Activated T-helper 1 cell treated with anti-CD3 and anti-CD28 coated beads, Interleukin-12 subunit alpha, Interleukin-12 subunit beta, Interleukin-2, Interleukin-4 antibody, amounts not matched to agents 30 ng/mL and 10 ng/mL and 1 ng/mL, durations not matched to agents 14 hours and 24 hours and 36 hours (primary cell): Measurements from ENCODE around the gene GAL. TPM values are rescaled to one million over a fixed set of nuclear protein-coding genes. Genes with fewer than 3 reads are reported as not detected.

Experiments used
- DNase-seq: peaks from one replicate; pipeline ENCODE4 v3.0.0; 2021; ENCODE audit warnings: low spot score
- H3K27ac Mint-ChIP-seq: one replicate; pipeline ENCODE4 v1.8.0; 2021; ENCODE audit warnings: mild to moderate bottlenecking, mixed read lengths
- H3K27me3 Mint-ChIP-seq: one replicate; pipeline ENCODE4 v1.8.0; 2022; ENCODE audit warnings: mild to moderate bottlenecking, moderate library complexity, mixed read lengths; ENCODE audit not compliant: insufficient read depth
- H3K36me3 Mint-ChIP-seq: one replicate; pipeline ENCODE4 v1.8.0; 2021; ENCODE audit warnings: low read depth, mixed read lengths
- H3K4me1 Mint-ChIP-seq: one replicate; pipeline ENCODE4 v1.8.0; 2021; ENCODE audit warnings: low read depth, mixed read lengths
- H3K4me3 Mint-ChIP-seq: one replicate; pipeline ENCODE4 v1.8.0; 2021; ENCODE audit warnings: mild to moderate bottlenecking, moderate library complexity, mixed read lengths
- H3K9me3 Mint-ChIP-seq: one replicate; pipeline ENCODE4 v1.8.0; 2021; ENCODE audit warnings: mixed read lengths
- intact Hi-C: fragments of 100-400 bp; cut with micrococcal nuclease; formaldehyde crosslinking; loops from one replicate; pipeline ENCODE4 v1.15.1; 2024
- total RNA-seq: library from RNA; stranded (reverse); gene quantifications from 2 replicates; pipeline ENCODE4 v1.2.3, GENCODE V29; 2022

The GAL gene
- total RNA-seq, 1 donor from 2014 or later, result 0.65 TPM

- H3K27me3 Mint-ChIP-seq, result peaks cover 2% of the 10 kb centered on the region
- no peak overlapping the region for H3K4me3 Mint-ChIP-seq
- intact Hi-C loops, result no loop called here
- H3K4me1 Mint-ChIP-seq, result no peaks in the 10 kb centered on the region
- no peaks in the 10 kb centered on the region for H3K36me3 Mint-ChIP-seq
- no peak for DNase-seq
- no peaks in the 10 kb centered on the region for H3K9me3 Mint-ChIP-seq
- H3K27ac Mint-ChIP-seq, result no peak overlapping the region
Measured at GRCh38 chr11:68661697-68662603, 22.4 kb upstream of the GAL start.

- H3K4me1 Mint-ChIP-seq, result no peaks in the 10 kb centered on the region
- DNase-seq, result no peak
Measured at GRCh38 chr11:68663482-68664010, 20.8 kb upstream of the GAL start.

GRCh38 chr11:68664141-68664540, 20.2 kb upstream of the GAL start:
- intact Hi-C loops, result no loop called here
- H3K27ac Mint-ChIP-seq, result no peak overlapping the region
- H3K4me1 Mint-ChIP-seq, result no peaks in the 10 kb centered on the region
- H3K9me3 Mint-ChIP-seq, result no peaks in the 10 kb centered on the region
- H3K4me3 Mint-ChIP-seq, result no peak overlapping the region
- no peaks in the 10 kb centered on the region for H3K27me3 Mint-ChIP-seq
- DNase-seq, result no peak
- no peaks in the 10 kb centered on the region for H3K36me3 Mint-ChIP-seq

More at GRCh38 chr11:68663482-68664010, 20.8 kb upstream of the GAL start:
- Mint-ChIP-seq H3K36me3 (no peaks in the 10 kb centered on the region), H3K27ac (no peak overlapping the region), H3K27me3 (no peaks in the 10 kb centered on the region), H3K4me3 (no peak overlapping the region), H3K9me3 (no peaks in the 10 kb centered on the region)
- intact Hi-C loops, result no loop called here

GRCh38 chr11:68664906-68665305, 19.4 kb upstream of the GAL start:
- DNase-seq, result no peak
- no peaks in the 10 kb centered on the region for H3K27me3 Mint-ChIP-seq
- no peaks in the 10 kb centered on the region for H3K36me3 Mint-ChIP-seq
- H3K9me3 Mint-ChIP-seq, result no peaks in the 10 kb centered on the region
- H3K4me1 Mint-ChIP-seq, result no peaks in the 10 kb centered on the region
- H3K4me3 Mint-ChIP-seq, result no peak overlapping the region
- intact Hi-C loops, result no loop called here
- H3K27ac Mint-ChIP-seq, result no peak overlapping the region

GRCh38 chr11:68665436-68665835, 18.9 kb upstream of the GAL start:
- intact Hi-C loops, result no loop called here
- no peaks in the 10 kb centered on the region for H3K36me3 Mint-ChIP-seq
- DNase-seq, result no peak
- H3K27ac Mint-ChIP-seq, result no peak overlapping the region
- no peak overlapping the region for H3K4me3 Mint-ChIP-seq
- H3K27me3 Mint-ChIP-seq, result no peaks in the 10 kb centered on the region
- no peaks in the 10 kb centered on the region for H3K9me3 Mint-ChIP-seq
- H3K4me1 Mint-ChIP-seq, result no peaks in the 10 kb centered on the region

GRCh38 chr11:68666849-68667248, 17.5 kb upstream of the GAL start:
- no peaks in the 10 kb centered on the region for H3K27me3 Mint-ChIP-seq
- no peak overlapping the region for H3K4me3 Mint-ChIP-seq
- H3K36me3 Mint-ChIP-seq, result no peaks in the 10 kb centered on the region
- no peak overlapping the region for H3K27ac Mint-ChIP-seq
- no peak for DNase-seq
- no peaks in the 10 kb centered on the region for H3K9me3 Mint-ChIP-seq
- intact Hi-C loops, result no loop called here
- no peaks in the 10 kb centered on the region for H3K4me1 Mint-ChIP-seq

- Mint-ChIP-seq H3K4me1 (no peaks in the 10 kb centered on the region), H3K4me3 (no peak overlapping the region), H3K9me3 (no peaks in the 10 kb centered on the region), H3K27ac (no peak overlapping the region), H3K36me3 (no peaks in the 10 kb centered on the region), H3K27me3 (peaks cover 4% of the 10 kb centered on the region)
- no peak for DNase-seq
- intact Hi-C loops, result no loop called here
Measured at GRCh38 chr11:68667511-68668500, 16.5 kb upstream of the GAL start.

GRCh38 chr11:68669301-68670090, 14.8 kb upstream of the GAL start:
- H3K9me3 Mint-ChIP-seq, result no peaks in the 10 kb centered on the region
- H3K27ac Mint-ChIP-seq, result no peak overlapping the region
- H3K36me3 Mint-ChIP-seq, result no peaks in the 10 kb centered on the region
- no peak overlapping the region for H3K4me3 Mint-ChIP-seq
- H3K27me3 Mint-ChIP-seq, result peaks cover 7% of the 10 kb centered on the region
- DNase-seq, result no peak
- intact Hi-C loops, result no loop called here
- H3K4me1 Mint-ChIP-seq, result no peaks in the 10 kb centered on the region

- Mint-ChIP-seq H3K4me1 (no peaks in the 10 kb centered on the region), H3K36me3 (no peaks in the 10 kb centered on the region)
- intact Hi-C loops, result no loop called here
Measured at GRCh38 chr11:68670208-68670992, 13.9 kb upstream of the GAL start.

GRCh38 chr11:68673306-68673945, 10.9 kb upstream of the GAL start:
- Mint-ChIP-seq H3K27ac (no peak overlapping the region), H3K9me3 (no peaks in the 10 kb centered on the region), H3K4me3 (no peak overlapping the region), H3K36me3 (no peaks in the 10 kb centered on the region), H3K27me3 (peaks cover 7% of the 10 kb centered on the region), H3K4me1 (no peaks in the 10 kb centered on the region)
- DNase-seq, result no peak
- intact Hi-C loops, result no loop called here

More at GRCh38 chr11:68670208-68670992, 13.9 kb upstream of the GAL start:
- Mint-ChIP-seq H3K9me3 (no peaks in the 10 kb centered on the region), H3K27ac (no peak overlapping the region), H3K4me3 (no peak overlapping the region), H3K27me3 (peaks cover 7% of the 10 kb centered on the region)
- DNase-seq, result no peak

- Mint-ChIP-seq H3K27me3 (peaks cover 7% of the 10 kb centered on the region), H3K4me3 (no peak overlapping the region), H3K9me3 (no peaks in the 10 kb centered on the region), H3K27ac (no peak overlapping the region), H3K4me1 (no peaks in the 10 kb centered on the region), H3K36me3 (no peaks in the 10 kb centered on the region)
- DNase-seq, result no peak
- intact Hi-C loops, result no loop called here
Measured at GRCh38 chr11:68673991-68674390, 10.4 kb upstream of the GAL start.
